PC-9 (cell line): Measurements from ENCODE around the gene CENPM. TPM values are rescaled to one million over a fixed set of nuclear protein-coding genes. Genes with fewer than 3 reads are reported as not detected.

ENCODE experiments used
- BruUV-seq: library from RNA; stranded (reverse); fragments of 400-500 nt; replicated peaks from 2 replicates; lab custom pipeline; 2021; lab: Mats Ljungman, UMichigan
- CTCF ChIA-PET: fragments of 300-600 bp; sonication (Branson Sonifier 250); formaldehyde crosslinking; loops from one replicate; lab custom pipeline; 2022; ENCODE audit warnings: antibody characterized with exemption; lab: Charles Lee
- POLR2A ChIA-PET: fragments of 300-600 bp; sonication (Branson Sonifier 250); formaldehyde crosslinking; loops from one replicate; lab custom pipeline; 2022; ENCODE audit warnings: antibody characterized with exemption; ENCODE audit not compliant: unreplicated experiment; lab: Charles Lee
- DNase-seq, 2 experiments: peaks; one replicate each; pipeline versions ENCODE4 v3.0.0 to v3.0.0-alpha.2; 2015 to 2022; ENCODE audit warnings: mixed read lengths in 1 of 2
- H2AFZ ChIP-seq: fragments of 200-600 bp; sonication (generic); 2 replicates; pipeline ENCODE4 v1.8.1; 2017; ENCODE audit warnings: antibody characterized with exemption
- H3F3A ChIP-seq: fragments of 200-600 bp; sonication (generic); 2 replicates; pipeline ENCODE4 v1.8.1; 2017; ENCODE audit warnings: antibody characterized with exemption, mild to moderate bottlenecking, low read depth; ENCODE audit not compliant: insufficient read depth
- H3K27ac ChIP-seq: fragments of 200-600 bp; sonication (generic); 2 replicates; pipeline ENCODE4 v1.6.1; 2016; ENCODE audit warnings: mixed run types
- H3K27me3 ChIP-seq: fragments of 200-600 bp; sonication (generic); 2 replicates; pipeline ENCODE4 v1.6.1; 2016; ENCODE audit warnings: low read depth, mixed run types; ENCODE audit not compliant: insufficient read depth
- H3K36me3 ChIP-seq: fragments of 200-600 bp; sonication (generic); 2 replicates; pipeline ENCODE4 v1.6.1; 2016; ENCODE audit warnings: low read depth, mixed run types
- H3K4me1 ChIP-seq: fragments of 200-600 bp; sonication (generic); replicated peaks from 2 replicates; pipeline ENCODE4 v1.6.1; 2016; ENCODE audit warnings: mixed run types; ENCODE audit not compliant: insufficient read depth
- H3K4me2 ChIP-seq: fragments of 200-600 bp; sonication (generic); 2 replicates; pipeline ENCODE4 v1.6.1; 2017; ENCODE audit warnings: mixed run types
- H3K4me3 ChIP-seq: fragments of 200-600 bp; sonication (generic); 2 replicates; pipeline ENCODE4 v1.6.1; 2016; ENCODE audit warnings: mixed run types
- H3K79me2 ChIP-seq: fragments of 200-600 bp; sonication (generic); 2 replicates; pipeline ENCODE4 v1.6.1; 2017; ENCODE audit warnings: low read depth, mixed run types
- H3K9me2 ChIP-seq: fragments of 200-600 bp; sonication (generic); 2 replicates; pipeline ENCODE4 v1.8.1; 2017; ENCODE audit warnings: mild to moderate bottlenecking; ENCODE audit not compliant: insufficient read depth
- H3K9me3 ChIP-seq: fragments of 200-600 bp; sonication (generic); 2 replicates; pipeline ENCODE4 v1.8.1; 2016; ENCODE audit warnings: low read depth; ENCODE audit not compliant: insufficient read depth
- H4K20me1 ChIP-seq: fragments of 200-600 bp; sonication (generic); 2 replicates; pipeline ENCODE4 v1.8.1; 2017; ENCODE audit not compliant: insufficient read depth
- CTCF ChIP-seq: fragments of 200-600 bp; sonication (generic); conservative IDR thresholded peaks from 2 replicates; pipeline ENCODE4 v1.6.1; 2017; ENCODE audit warnings: mixed run types, antibody characterized with exemption, mild to moderate bottlenecking, moderate library complexity
- EZH2 ChIP-seq: fragments of 200-600 bp; sonication (generic); IDR thresholded peaks from 2 replicates; pipeline ENCODE4 v1.8.0; 2017; ENCODE audit warnings: antibody characterized with exemption, low read depth
- intact Hi-C: fragments of 100-400 bp; cut with micrococcal nuclease; formaldehyde crosslinking; loops from one replicate; pipeline ENCODE4 v1.10.0; 2022; ENCODE audit not compliant: unreplicated experiment
- total RNA-seq: library from RNA; stranded (reverse); gene quantifications from 2 replicates; pipeline ENCODE4 v1.2.3, GENCODE V29; 2021

The CENPM gene
- total RNA-seq, 1 experiment from 2014 or later: 42.0 TPM

GRCh38 chr22:41933411-41934177 lies 13.4 kb downstream of the CENPM start:
- ChIA-PET CTCF (no interaction called here), POLR2A (interaction anchor here (0.6 kb wide), 1 partner anchor 1326 kb away, joined by 4 read pairs; no protein-coding TSS in a partner anchor)
- H3K27ac ChIP-seq: no peak overlapping the region
- H3K27me3 ChIP-seq: no peaks in the 10 kb centered on the region
- TF ChIP-seq EZH2: no peak
- no peak for TF ChIP-seq CTCF
- H3K9me3 ChIP-seq: no peaks in the 10 kb centered on the region
- intact Hi-C loops: no loop called here
- H2AFZ ChIP-seq: no peak overlapping the region
- no peaks in the 10 kb centered on the region for H3K4me1 ChIP-seq
- peaks cover 6% of the 10 kb centered on the region; the same call in 1 of the 2 replicates for H3F3A ChIP-seq
- H3K4me2 ChIP-seq: no peak overlapping the region
- 0 out of 2 replicates have a peak, but pooled peaks cover under 1% of the 10 kb centered on the region for H3K36me3 ChIP-seq
- no peak for DNase-seq
- H3K79me2 ChIP-seq: no peaks in the 10 kb centered on the region
- H3K9me2 ChIP-seq: no peaks in the 10 kb centered on the region
- H4K20me1 ChIP-seq: no peaks in the 10 kb centered on the region
- no peak overlapping the region for H3K4me3 ChIP-seq
- BruUV-seq: no TSS peak

GRCh38 chr22:41932353-41932752 lies 14.6 kb downstream of the CENPM start:
- CTCF ChIA-PET: no interaction called here

DNA sequence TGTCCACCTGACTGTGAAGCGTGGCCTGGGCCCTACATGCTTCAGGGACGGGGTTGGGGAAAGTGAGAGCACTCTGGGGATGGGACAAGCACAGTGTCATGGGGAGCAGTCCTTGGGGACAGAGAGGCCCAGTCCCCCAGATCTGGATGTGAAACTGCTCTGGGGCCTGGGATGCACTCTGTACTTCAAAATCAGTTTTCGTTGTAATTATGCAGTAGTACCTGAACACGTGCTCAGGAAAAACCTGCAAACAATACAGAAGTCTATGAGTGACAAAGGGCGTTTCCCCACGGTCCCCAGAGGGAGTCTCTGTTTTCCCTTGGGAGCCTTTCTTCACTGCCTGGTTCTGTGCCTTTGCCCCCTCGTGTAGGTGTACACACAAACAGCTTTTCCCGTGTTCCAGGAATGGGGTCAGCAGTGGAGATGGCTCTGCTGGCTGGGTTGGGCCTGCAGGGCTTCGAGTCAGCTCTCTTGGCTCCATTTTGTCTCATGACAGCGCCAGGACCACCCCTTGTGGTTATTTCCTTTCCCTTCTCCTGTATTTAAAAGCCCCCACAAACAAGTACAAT lies 15.2 kb downstream of the CENPM start:
- CTCF ChIA-PET: interaction anchor here (0.6 kb wide), 1 partner anchor 26 kb away, joined by 4 read pairs; no protein-coding TSS in a partner anchor

More at GRCh38 chr22:41932353-41932752, 14.6 kb downstream of the CENPM start:
- Histone ChIP-seq H3K9me3 (no peaks in the 10 kb centered on the region), H3K27me3 (no peaks in the 10 kb centered on the region), H3K4me2 (no peak overlapping the region), H3K4me3 (no peak overlapping the region), H2AFZ (no peak overlapping the region), H3K27ac (no peak overlapping the region), H3K36me3 (no peaks in the 10 kb centered on the region), H4K20me1 (no peaks in the 10 kb centered on the region), H3K79me2 (no peaks in the 10 kb centered on the region), H3K4me1 (no peaks in the 10 kb centered on the region), H3F3A (peaks cover 11% of the 10 kb centered on the region; the same call in 1 of the 2 replicates), H3K9me2 (no peaks in the 10 kb centered on the region)
- no TSS peak for BruUV-seq
- intact Hi-C loops: no loop called here
- no peak for DNase-seq
- POLR2A ChIA-PET: no interaction called here
- TF ChIP-seq CTCF (no peak), EZH2 (no peak)

More for the DNA sequence above, 15.2 kb downstream of the CENPM start:
- POLR2A ChIA-PET: no interaction called here
- Histone ChIP-seq H2AFZ (no peak overlapping the region), H3K4me1 (no peaks in the 10 kb centered on the region), H4K20me1 (no peaks in the 10 kb centered on the region), H3F3A (peaks cover 15% of the 10 kb centered on the region; the same call in 1 of the 2 replicates), H3K36me3 (no peaks in the 10 kb centered on the region), H3K27ac (no peak overlapping the region), H3K4me2 (no peak overlapping the region), H3K9me3 (no peaks in the 10 kb centered on the region), H3K9me2 (no peaks in the 10 kb centered on the region), H3K79me2 (no peaks in the 10 kb centered on the region), H3K4me3 (no peak overlapping the region), H3K27me3 (no peaks in the 10 kb centered on the region)
- TF ChIP-seq CTCF (no peak), EZH2 (no peak)
- no peak for DNase-seq
- intact Hi-C loops: no loop called here
- no TSS peak for BruUV-seq
